ENCODE results near the gene CCDC54. TPM values are rescaled to one million over a fixed set of nuclear protein-coding genes. Genes with fewer than 3 reads are reported as not detected.

CCDC54 gene
- total RNA-seq, 4 donors from 2014 or later, result not detected

DNA sequence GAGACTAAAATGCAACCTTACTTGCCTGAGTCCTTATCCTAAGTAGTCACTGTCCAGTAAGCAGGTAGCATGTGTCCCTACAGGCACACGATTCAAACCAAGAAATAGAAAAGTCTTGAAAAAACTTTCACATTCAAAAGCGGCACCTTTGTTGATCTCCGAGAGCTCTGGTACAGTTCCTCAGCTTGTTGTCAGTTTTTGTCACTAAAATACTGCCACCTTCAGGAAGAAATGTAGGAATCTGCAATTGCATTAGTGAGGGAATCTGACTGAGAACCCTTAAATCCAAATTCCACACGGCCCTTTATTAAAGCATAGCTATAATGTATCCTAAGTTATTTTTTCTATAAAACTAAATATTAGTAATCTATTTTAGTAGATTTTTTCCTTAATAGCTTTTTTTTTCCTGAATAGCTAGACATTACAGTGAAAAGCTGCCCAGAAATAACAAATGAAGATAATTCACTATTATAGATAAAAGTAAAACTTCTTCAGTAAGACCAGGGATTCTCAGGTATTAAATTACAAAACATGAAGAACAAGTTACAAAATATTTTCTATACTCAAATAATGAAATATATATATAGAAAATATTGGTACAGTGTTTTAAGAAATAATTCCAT, 44.0 kb downstream of the CCDC54 start:
- Histone ChIP-seq H3K9me3 (no peaks in the 10 kb centered on the region), H3K36me3 (no peaks in the 10 kb centered on the region), H3K4me3 (no peak overlapping the region), H3K27me3 (no peaks in the 10 kb centered on the region), H3K4me1 (no peaks in the 10 kb centered on the region), H3K27ac (no peak overlapping the region)
- DNase-seq, result no peak
- TF ChIP-seq, protein P1, sequence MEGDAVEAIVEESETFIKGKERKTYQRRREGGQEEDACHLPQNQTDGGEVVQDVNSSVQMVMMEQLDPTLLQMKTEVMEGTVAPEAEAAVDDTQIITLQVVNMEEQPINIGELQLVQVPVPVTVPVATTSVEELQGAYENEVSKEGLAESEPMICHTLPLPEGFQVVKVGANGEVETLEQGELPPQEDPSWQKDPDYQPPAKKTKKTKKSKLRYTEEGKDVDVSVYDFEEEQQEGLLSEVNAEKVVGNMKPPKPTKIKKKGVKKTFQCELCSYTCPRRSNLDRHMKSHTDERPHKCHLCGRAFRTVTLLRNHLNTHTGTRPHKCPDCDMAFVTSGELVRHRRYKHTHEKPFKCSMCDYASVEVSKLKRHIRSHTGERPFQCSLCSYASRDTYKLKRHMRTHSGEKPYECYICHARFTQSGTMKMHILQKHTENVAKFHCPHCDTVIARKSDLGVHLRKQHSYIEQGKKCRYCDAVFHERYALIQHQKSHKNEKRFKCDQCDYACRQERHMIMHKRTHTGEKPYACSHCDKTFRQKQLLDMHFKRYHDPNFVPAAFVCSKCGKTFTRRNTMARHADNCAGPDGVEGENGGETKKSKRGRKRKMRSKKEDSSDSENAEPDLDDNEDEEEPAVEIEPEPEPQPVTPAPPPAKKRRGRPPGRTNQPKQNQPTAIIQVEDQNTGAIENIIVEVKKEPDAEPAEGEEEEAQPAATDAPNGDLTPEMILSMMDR (IDR thresholded peaks at IDR 0.05), result peak in 5 of 6 experiments; percentile 25 to 78 (median 75)
- no peak for TF ChIP-seq POLR2A (IDR thresholded peaks at IDR 0.05)

DNA sequence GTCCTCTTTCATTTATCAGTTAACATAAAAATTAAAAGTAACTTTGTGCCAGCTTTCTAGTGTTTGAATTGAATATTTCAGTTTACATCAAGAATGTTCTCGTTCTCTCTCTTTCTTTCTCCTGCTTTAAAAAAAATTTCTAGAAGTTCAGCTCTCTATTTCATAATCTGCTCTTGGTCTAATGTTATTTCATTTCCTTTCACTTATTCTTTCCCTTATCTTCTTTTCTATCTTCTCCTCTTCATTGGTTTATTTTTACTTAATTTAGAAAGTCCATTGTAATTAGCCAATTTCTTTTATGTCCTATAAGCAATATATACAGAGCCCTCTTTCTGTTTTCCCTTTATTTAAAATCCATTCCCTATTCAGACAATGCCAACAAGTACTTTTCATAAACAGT, 44.6 kb downstream of the CCDC54 start:
- no peaks in the 10 kb centered on the region for H3K9me3 ChIP-seq
- no peak overlapping the region for H3K4me3 ChIP-seq
- no peaks in the 10 kb centered on the region for H3K36me3 ChIP-seq
- TF ChIP-seq, protein P1 (IDR thresholded peaks at IDR 0.05), result no peak
- TF ChIP-seq POLR2A (IDR thresholded peaks at IDR 0.05), result no peak
- DNase-seq, result no peak
- no peaks in the 10 kb centered on the region for H3K27me3 ChIP-seq
- no peaks in the 10 kb centered on the region for H3K4me1 ChIP-seq
- no peak overlapping the region for H3K27ac ChIP-seq

- Histone ChIP-seq H3K4me1 (peaks cover 0 to 4% (median 0%) of the 10 kb centered on the region in 4 donors), H3K27ac (no peak overlapping the region), H3K9me3 (no peaks in the 10 kb centered on the region), H3K4me3 (no peak overlapping the region), H3K27me3 (no peaks in the 10 kb centered on the region), H3K36me3 (no peaks in the 10 kb centered on the region)
- no peak for TF ChIP-seq POLR2A (IDR thresholded peaks at IDR 0.05)
- TF ChIP-seq, protein P1 (IDR thresholded peaks at IDR 0.05), result no peak
- no peak for DNase-seq
These were observed 47.8 kb downstream of the CCDC54 start for GRCh38 chr3:107425033-107425432.

DNA sequence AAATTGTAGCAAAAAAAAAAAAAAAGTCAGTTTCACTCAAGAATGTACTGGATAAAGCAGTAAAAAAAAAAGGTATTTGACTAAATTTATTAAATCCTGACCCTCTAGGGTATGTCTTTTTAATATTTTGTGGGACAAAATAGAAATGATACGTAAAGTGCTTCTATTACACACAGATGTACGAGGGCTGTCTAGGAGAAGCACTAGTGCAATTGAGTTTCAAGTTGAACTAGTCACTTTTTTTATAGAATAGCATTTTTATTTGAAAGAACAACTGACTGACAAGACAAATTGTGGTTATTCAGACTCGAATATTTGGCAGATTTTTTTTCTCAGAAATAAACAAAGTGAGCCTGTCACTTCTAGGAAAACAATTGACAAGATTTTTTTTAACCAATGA, 49.0 kb downstream of the CCDC54 start:
- Histone ChIP-seq H3K27me3 (no peaks in the 10 kb centered on the region), H3K27ac (no peak overlapping the region), H3K4me1 (peaks cover 0 to 15% (median 2%) of the 10 kb centered on the region in 4 donors), H3K4me3 (no peak overlapping the region), H3K36me3 (no peaks in the 10 kb centered on the region), H3K9me3 (no peaks in the 10 kb centered on the region)
- TF ChIP-seq, protein P1 (IDR thresholded peaks at IDR 0.05), result no peak
- no peak for TF ChIP-seq POLR2A (IDR thresholded peaks at IDR 0.05)
- DNase-seq, result no peak

Other genes starting within 250 kb of the CCDC54 start
- gene BBX, start 145.5 kb downstream of the CCDC54 start, total RNA-seq, result 10 to 100 TPM; 33.0 to 46.3 (median 36.7) TPM